Esophagus squamous epithelium (tissue), 5 donors: ENCODE data around the gene CSNK1G2. TPM values are rescaled to one million over a fixed set of nuclear protein-coding genes. Genes with fewer than 3 reads are reported as not detected.

Experiments used
- DNase-seq: peaks from one replicate; lab custom pipeline; 2025; lab: John Stamatoyannopoulos, UW
- H3K27ac ChIP-seq, 4 donors: fragments of 200-600 bp; sonication (generic); one replicate each; pipeline ENCODE4 v1.5.1; 2016 to 2019; ENCODE audit warnings: mild to moderate bottlenecking in 1 of 4
- H3K27me3 ChIP-seq, 4 donors: fragments of 200-600 bp; sonication (generic); 1 replicate in 3 of 4; 2 replicates in 1 of 4; pipeline versions ENCODE4 v1.5.1 to v1.6.0; 2017 to 2021; ENCODE audit warnings: antibody characterized with exemption in 1 of 4
- H3K36me3 ChIP-seq, 3 donors: fragments of 200-600 bp; sonication (generic); one replicate each; pipeline ENCODE4 v1.5.1; 2016 to 2019
- H3K4me1 ChIP-seq, 3 donors: fragments of 200-600 bp; sonication (generic); one replicate each; pipeline ENCODE4 v1.5.1; 2017 to 2019
- H3K4me3 ChIP-seq, 4 donors: fragments of 200-600 bp; sonication (generic); 1 replicate in 3 of 4; 2 replicates in 1 of 4; pipeline ENCODE4 v1.5.1; 2016 to 2019; ENCODE audit warnings: mild to moderate bottlenecking in 2 of 4, moderate library complexity in 1 of 4
- H3K9me3 ChIP-seq, 3 donors: fragments of 200-600 bp; sonication (generic); one replicate each; pipeline ENCODE4 v1.5.1; 2016 to 2019
- CTCF ChIP-seq, 6 experiments: fragments of 450-650 bp in 4 of 6; fragments of 200-600 bp in 2 of 6; sonication (generic) in 2 of 6; IDR thresholded peaks; one replicate each; pipeline ENCODE4 v1.5.1; 2016 to 2019; ENCODE audit warnings: antibody characterized with exemption in 6 of 6, mild to moderate bottlenecking in 4 of 6, moderate library complexity in 4 of 6
- POLR2A ChIP-seq, 4 donors: fragments of 450-650 bp; IDR thresholded peaks; one replicate each; pipeline ENCODE4 v1.6.1; 2017; ENCODE audit warnings: antibody characterized with exemption in 4 of 4, mild to moderate bottlenecking in 4 of 4, moderate library complexity in 3 of 4
- WGBS, 2 donors: methylation state at CpG; one replicate each; pipeline ENCODE4 v1.1.5; 2018; 5-methylcytosine and 5-hydroxymethylcytosine counted together
- intact Hi-C: fragments of 100-400 bp; cut with DNase I; formaldehyde crosslinking; loops from one replicate; pipeline ENCODE4 v1.15.0; 2022
- total RNA-seq, 4 donors: library from RNA; depleted of rRNA; stranded (reverse); fragments of >200 nt; gene quantifications; one replicate each; pipeline ENCODE4 v1.1.0, GENCODE V29; 2016
- donor health status: DM: yes; HTN: yes; CAD: no.

Gene CSNK1G2
- total RNA-seq, 4 donors from 2014 or later: 40.4 to 68.9 (median 60.3) TPM

GRCh38 chr19:1950640-1951039 lies 9.7 kb downstream of the CSNK1G2 start:
- peaks cover 0 to 23% (median 0%) of the 10 kb centered on the region in 3 donors for H3K4me1 ChIP-seq
- TF ChIP-seq CTCF (IDR thresholded peaks at IDR 0.05) (no peak), POLR2A (IDR thresholded peaks at IDR 0.05) (no peak)
- no peak overlapping the region for H3K27ac ChIP-seq
- no peaks in the 10 kb centered on the region for H3K27me3 ChIP-seq
- intact Hi-C loops: loop anchor here (10.0 kb wide), 1 partner anchor 184 kb away; no protein-coding TSS in a partner anchor
- no peak overlapping the region for H3K4me3 ChIP-seq
- 94 to 100% methylated on average over 1 to 6 of the region's 16 CpGs for WGBS, 2 donors
- peaks cover 0 to 48% (median 4%) of the 10 kb centered on the region in 3 donors for H3K36me3 ChIP-seq
- H3K9me3 ChIP-seq: no peaks in the 10 kb centered on the region
- no peak for DNase-seq

DNA sequence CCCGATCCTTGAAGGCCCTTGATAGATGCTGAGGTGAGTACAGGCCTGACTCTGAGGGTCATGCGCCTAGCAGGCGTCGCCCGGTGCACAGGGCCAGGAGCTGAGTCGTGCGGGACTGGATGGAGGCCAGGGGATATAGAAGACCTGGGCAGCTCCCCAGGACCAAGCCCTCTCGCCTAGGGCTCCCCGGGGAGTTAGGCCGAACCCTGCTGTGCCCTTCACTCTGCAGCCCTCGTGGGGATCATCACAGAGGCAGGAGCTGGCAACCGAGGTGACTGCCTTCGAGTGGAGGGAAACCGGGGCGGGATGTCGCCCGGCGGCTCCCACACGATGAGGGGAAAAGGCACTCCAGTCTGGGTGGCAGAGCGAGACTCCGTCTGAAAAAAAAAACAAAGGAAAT lies 11.7 kb downstream of the CSNK1G2 start:
- Histone ChIP-seq H3K36me3 (peaks cover 0 to 57% (median 4%) of the 10 kb centered on the region in 3 donors), H3K27ac (no peak overlapping the region), H3K4me3 (no peak overlapping the region), H3K27me3 (no peaks in the 10 kb centered on the region), H3K4me1 (peaks cover 0 to 13% (median 0%) of the 10 kb centered on the region in 3 donors), H3K9me3 (no peaks in the 10 kb centered on the region)
- DNase-seq: no peak
- TF ChIP-seq POLR2A (IDR thresholded peaks at IDR 0.05) (no peak), CTCF (IDR thresholded peaks at IDR 0.05) (no peak)
- intact Hi-C loops: loop anchor here (10.0 kb wide), 1 partner anchor 182 kb away; no protein-coding TSS in a partner anchor
- WGBS, 2 donors: 83 to 86% methylated on average over 8 to 21 of the region's 21 CpGs

- H3K4me1 ChIP-seq: peaks cover 0 to 9% (median 0%) of the 10 kb centered on the region in 3 donors
- no peaks in the 10 kb centered on the region for H3K27me3 ChIP-seq
- no peak overlapping the region for H3K4me3 ChIP-seq
- H3K27ac ChIP-seq: no peak overlapping the region
- WGBS, 2 donors: 87 to 97% methylated on average over 9 to 10 of the region's 19 CpGs
- peaks cover 0 to 57% (median 4%) of the 10 kb centered on the region in 3 donors for H3K36me3 ChIP-seq
- no peaks in the 10 kb centered on the region for H3K9me3 ChIP-seq
- TF ChIP-seq CTCF (IDR thresholded peaks at IDR 0.05) (no peak), POLR2A (IDR thresholded peaks at IDR 0.05) (no peak)
- no peak for DNase-seq
- intact Hi-C loops: loop anchor here (10.0 kb wide), 1 partner anchor 182 kb away; no protein-coding TSS in a partner anchor
Observed at GRCh38 chr19:1953037-1953436, 12.1 kb downstream of the CSNK1G2 start.

- Histone ChIP-seq H3K9me3 (no peaks in the 10 kb centered on the region), H3K4me1 (peaks cover 0 to 8% (median 0%) of the 10 kb centered on the region in 3 donors), H3K27ac (no peak overlapping the region), H3K36me3 (peaks cover 0 to 57% (median 4%) of the 10 kb centered on the region in 3 donors), H3K4me3 (no peak overlapping the region), H3K27me3 (no peaks in the 10 kb centered on the region)
- DNase-seq: no peak
- WGBS, 2 donors: 84 to 89% methylated on average over 5 to 7 of the region's 32 CpGs
- TF ChIP-seq POLR2A (IDR thresholded peaks at IDR 0.05): no peak
- no peak for TF ChIP-seq CTCF (IDR thresholded peaks at IDR 0.05)
- intact Hi-C loops: loop anchor here (10.0 kb wide), 1 partner anchor 181 kb away; no protein-coding TSS in a partner anchor
Observed at GRCh38 chr19:1953441-1954094, 12.6 kb downstream of the CSNK1G2 start.

- H3K27ac ChIP-seq: no peak overlapping the region
- H3K4me3 ChIP-seq: no peak overlapping the region
- H3K9me3 ChIP-seq: no peaks in the 10 kb centered on the region
- H3K4me1 ChIP-seq: peaks cover 0 to 8% (median 0%) of the 10 kb centered on the region in 3 donors
- no peaks in the 10 kb centered on the region for H3K27me3 ChIP-seq
- DNase-seq: no peak
- H3K36me3 ChIP-seq: peaks cover 0 to 52% (median 3%) of the 10 kb centered on the region in 3 donors
- WGBS, 2 donors: 93 to 100% methylated on average over 2 to 11 of the region's 15 CpGs
- TF ChIP-seq POLR2A (IDR thresholded peaks at IDR 0.05) (no peak), CTCF (IDR thresholded peaks at IDR 0.05) (no peak)
- intact Hi-C loops: loop anchor here (10.0 kb wide), 1 partner anchor 180 kb away; no protein-coding TSS in a partner anchor
Observed at GRCh38 chr19:1954532-1954933, 13.6 kb downstream of the CSNK1G2 start.
